A549 (cell line): Measurements from ENCODE around the gene RAB8B.

Experiments used
- BHLHE40 ChIP-seq: IDR thresholded peaks from 2 replicates; pipeline ENCODE4 v1.6.1; 2012; ENCODE audit warnings: low read depth, low read length, inconsistent platforms
- CHD4 ChIP-seq: fragments of 200-600 bp; sonication (generic); IDR thresholded peaks from 2 replicates; pipeline ENCODE4 v1.6.1; 2016; ENCODE audit warnings: antibody characterized with exemption, mild to moderate bottlenecking, borderline replicate concordance
- CTCF ChIP-seq: fragments of >200 bp; sonication (Bioruptor Twin); formaldehyde crosslinking; IDR thresholded peaks from 3 replicates; pipeline ENCODE4 v1.5.1; 2016
- EP300 ChIP-seq, 2 experiments: fragments of >200 bp; sonication (Bioruptor Twin); formaldehyde crosslinking; IDR thresholded peaks; 2 replicates in 1 of 2; 3 replicates in 1 of 2; pipeline ENCODE4 v1.6.1; 2016 to 2017
- FOSL2 ChIP-seq, 2 experiments: fragments of 450-650 bp in 1 of 2; fragments of >200 bp in 1 of 2; sonication (Bioruptor Twin) in 1 of 2; formaldehyde crosslinking; IDR thresholded peaks; 2 replicates each; pipeline versions ENCODE4 v1.5.0 to v1.6.1; 2016 to 2020; ENCODE audit warnings: mild to moderate bottlenecking in 1 of 2, moderate library complexity in 1 of 2
- JUNB ChIP-seq: fragments of >200 bp; sonication (Bioruptor Twin); formaldehyde crosslinking; IDR thresholded peaks from 2 replicates; pipeline ENCODE4 v1.6.1; 2016
- KDM1A ChIP-seq: fragments of 200-600 bp; sonication (generic); IDR thresholded peaks from 2 replicates; pipeline ENCODE4 v1.6.1; 2016; ENCODE audit warnings: low read depth, mild to moderate bottlenecking
- PHF8 ChIP-seq: fragments of 200-600 bp; sonication (generic); IDR thresholded peaks from 2 replicates; pipeline ENCODE4 v1.6.1; 2016; ENCODE audit warnings: low read depth, mild to moderate bottlenecking, antibody characterized with exemption, moderate library complexity, borderline replicate concordance
- POLR2A ChIP-seq: IDR thresholded peaks from 2 replicates; pipeline ENCODE4 v1.6.1; 2012; ENCODE audit warnings: mild to moderate bottlenecking, low read length
- REST ChIP-seq: fragments of 200-600 bp; sonication (generic); IDR thresholded peaks from 2 replicates; pipeline ENCODE4 v1.6.1; 2016; ENCODE audit warnings: antibody characterized with exemption, mild to moderate bottlenecking, moderate library complexity
- RFX5 ChIP-seq: fragments of 450-650 bp; IDR thresholded peaks from 2 replicates; pipeline ENCODE4 v1.7.1; 2014; ENCODE audit warnings: antibody characterized with exemption, mild to moderate bottlenecking, moderate library complexity
- RNF2 ChIP-seq: fragments of 200-600 bp; sonication (generic); IDR thresholded peaks from 2 replicates; pipeline ENCODE4 v1.6.1; 2016; ENCODE audit warnings: low read depth, mild to moderate bottlenecking, antibody characterized with exemption, moderate library complexity, borderline replicate concordance
- TP53 ChIP-seq: fragments of 250-450 bp; sonication (Bioruptor Pico); IDR thresholded peaks from 2 replicates; pipeline ENCODE4 v1.5.0; 2021; ENCODE audit warnings: mild to moderate bottlenecking, moderate library complexity
- TF ChIP-seq, protein P1 (sequence below): IDR thresholded peaks from 2 replicates; pipeline ENCODE4 v1.6.1; 2012; ENCODE audit warnings: low read depth, borderline replicate concordance

GRCh38 chr15:63243776-63244175, 54.4 kb downstream of the RAB8B start:
- no peak for TF ChIP-seq POLR2A
- TF ChIP-seq CTCF, result no peak
- no peak for TF ChIP-seq RFX5
- TF ChIP-seq JUNB, result no peak
- no peak for TF ChIP-seq FOSL2 (IDR thresholded peaks at IDR 0.05)
- no peak for TF ChIP-seq FOSL2 (CRISPR knock-in tag; IDR thresholded peaks at IDR 0.05)
- TF ChIP-seq KDM1A, result no peak
- no peak for TF ChIP-seq REST
- TF ChIP-seq TP53, result no peak
- no peak for TF ChIP-seq EP300 (IDR thresholded peaks at IDR 0.05)
- TF ChIP-seq CHD4, result no peak
- no peak for TF ChIP-seq BHLHE40
- TF ChIP-seq, protein P1, sequence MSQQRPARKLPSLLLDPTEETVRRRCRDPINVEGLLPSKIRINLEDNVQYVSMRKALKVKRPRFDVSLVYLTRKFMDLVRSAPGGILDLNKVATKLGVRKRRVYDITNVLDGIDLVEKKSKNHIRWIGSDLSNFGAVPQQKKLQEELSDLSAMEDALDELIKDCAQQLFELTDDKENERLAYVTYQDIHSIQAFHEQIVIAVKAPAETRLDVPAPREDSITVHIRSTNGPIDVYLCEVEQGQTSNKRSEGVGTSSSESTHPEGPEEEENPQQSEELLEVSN, result no peak
- TF ChIP-seq PHF8, result no peak
- TF ChIP-seq RNF2, result no peak
